ENCODE data around the gene PPP2R5C. TPM values are rescaled to one million over a fixed set of nuclear protein-coding genes. Genes with fewer than 3 reads are reported as not detected.
"Not testable (repeated sequence)": the region's sequence is repeated elsewhere in the genome, so short reads cannot be mapped to it uniquely, and the experiment has no call there.

Gene PPP2R5C
- total RNA-seq (2014; rRNA removed; shearing (Covaris generic)): 70.7 and 101 TPM in 2 replicates

GRCh38 chr14:101761032-101761880 is at the start of gene PPP2R5C:
Gene PPP2R5C (plus strand): TSS chr14:101761709. CDS start chr14:101761894, 185 bp downstream.
- DNase-seq (ENCODE audit: low spot score): peak; percentile 76

- not testable (repeated sequence) for DNase-seq (ENCODE audit: low spot score)
These were observed 49.7 kb upstream of the PPP2R5C start for GRCh38 chr14:101711857-101712233.

GRCh38 chr14:101712341-101712740 is 49.2 kb upstream of the PPP2R5C start:
- DNase-seq (ENCODE audit: low spot score): not testable (repeated sequence)

GRCh38 chr14:101713091-101713490 is 48.4 kb upstream of the PPP2R5C start:
- not testable (repeated sequence) for DNase-seq (ENCODE audit: low spot score)

- no peak for DNase-seq (ENCODE audit: low spot score)
These were observed 47.7 kb upstream of the PPP2R5C start for GRCh38 chr14:101713621-101714349.

- no peak for DNase-seq (ENCODE audit: low spot score)
These were observed 47.1 kb upstream of the PPP2R5C start for GRCh38 chr14:101714394-101714793.

- DNase-seq (ENCODE audit: low spot score): no peak
These were observed 46.1 kb upstream of the PPP2R5C start for GRCh38 chr14:101715210-101716076.

GRCh38 chr14:101716077-101716950 is 45.2 kb upstream of the PPP2R5C start:
- no peak for DNase-seq (ENCODE audit: low spot score)

GRCh38 chr14:101716956-101717662 is 44.4 kb upstream of the PPP2R5C start:
- DNase-seq (ENCODE audit: low spot score): no peak

GRCh38 chr14:101717663-101718490 is 43.6 kb upstream of the PPP2R5C start:
- DNase-seq (ENCODE audit: low spot score): no peak

- DNase-seq (ENCODE audit: low spot score): no peak
These were observed 42.4 kb upstream of the PPP2R5C start for GRCh38 chr14:101719045-101719645.

- DNase-seq (ENCODE audit: low spot score): no peak
These were observed 41.8 kb upstream of the PPP2R5C start for GRCh38 chr14:101719708-101720107.

- DNase-seq (ENCODE audit: low spot score): no peak
These were observed 40.4 kb upstream of the PPP2R5C start for GRCh38 chr14:101721111-101721510.

GRCh38 chr14:101721951-101722661 is 39.4 kb upstream of the PPP2R5C start:
- peak; percentile 95 for DNase-seq (ENCODE audit: low spot score)

GRCh38 chr14:101723061-101723595 is 38.4 kb upstream of the PPP2R5C start:
- DNase-seq (ENCODE audit: low spot score): no peak

GRCh38 chr14:101725652-101726051 is 35.9 kb upstream of the PPP2R5C start:
- not testable (repeated sequence) for DNase-seq (ENCODE audit: low spot score)

- no peak for DNase-seq (ENCODE audit: low spot score)
These were observed 35.1 kb upstream of the PPP2R5C start for GRCh38 chr14:101726295-101726953.

All from H4 (cell line).